Measurements from ENCODE around the gene ENOX1. TPM values are rescaled to one million over a fixed set of nuclear protein-coding genes. Genes with fewer than 3 reads are reported as not detected.

The ENOX1 gene
- polyA plus RNA-seq, 3 donors = 0.04 TPM; not detected in 2

- Mint-ChIP-seq H3K27me3 (ENCODE audit: low read depth in 3 of 3) (peaks cover 2 to 5% (median 2%) of the 10 kb centered on the region in 3 donors), H3K4me3 (peak overlapping the region in 1 of 2 donors; percentile 29), H3K27ac (no peak overlapping the region), H3K9me3 (peaks cover 0 to 1% (median 0%) of the 10 kb centered on the region in 7 donors), H3K4me1 (no peaks in the 10 kb centered on the region), H3K36me3 (no peaks in the 10 kb centered on the region)
- no peaks in the 10 kb centered on the region for H3K36me3 ChIP-seq (replicated peaks in 1 of 2; ENCODE audit: control insufficient read depth in 1 of 2, insufficient read depth in 2 of 2, low read length in 2 of 2)
- WGBS (ENCODE audit: insufficient coverage) = 95% methylated on average over 2 of the region's 3 CpGs
- no peak overlapping the region for H3K4me3 ChIP-seq (replicated peaks in 1 of 3; ENCODE audit: low read depth in 2 of 3, low read length in 3 of 3)
- intact Hi-C loops (cut with micrococcal nuclease) = no loop called here
- no peak for TF ChIP-seq CTCF (IDR thresholded peaks at IDR 0.05)
- H3K79me2 ChIP-seq (ENCODE audit: insufficient read depth, low read length) = no peaks in the 10 kb centered on the region
- no peak overlapping the region for H3K27ac ChIP-seq (ENCODE audit: low read depth in 1 of 2, low read length in 2 of 2)
- H3K9ac ChIP-seq (ENCODE audit: insufficient read depth, low read length, poor library complexity, severe bottlenecking) = no peak overlapping the region
- H3K9me3 ChIP-seq (replicated peaks in 1 of 2; ENCODE audit: control insufficient read depth in 1 of 2, insufficient read depth in 1 of 2, low read length in 2 of 2) = no peaks in the 10 kb centered on the region
- no peak overlapping the region for H2AFZ ChIP-seq (ENCODE audit: insufficient read depth, low read depth, low read length, poor library complexity, severe bottlenecking)
- no peak for DNase-seq
- no peaks in the 10 kb centered on the region for H3K27me3 ChIP-seq (ENCODE audit: control insufficient read depth in 2 of 2, insufficient read depth in 2 of 2, low read length in 2 of 2)
- no peaks in the 10 kb centered on the region for H3K4me1 ChIP-seq (ENCODE audit: control insufficient read depth in 1 of 2, insufficient read depth in 2 of 2, low read length in 2 of 2)
- H4K20me1 ChIP-seq (ENCODE audit: insufficient read depth, low read length) = no peaks in the 10 kb centered on the region
- no peak overlapping the region for H3K4me2 ChIP-seq (replicated peaks; ENCODE audit: extremely low read depth, low read length, poor library complexity, severe bottlenecking)
Measured at GRCh38 chr13:43730642-43731041, 56.1 kb downstream of the ENOX1 start.

GRCh38 chr13:43728421-43728820 lies 58.4 kb downstream of the ENOX1 start:
- H3K27me3 Mint-ChIP-seq (ENCODE audit: low read depth in 3 of 3) = peaks cover 2 to 4% (median 2%) of the 10 kb centered on the region in 3 donors
- Histone ChIP-seq H3K4me3 (replicated peaks in 1 of 3; ENCODE audit: low read depth in 2 of 3, low read length in 3 of 3) (no peak overlapping the region), H3K9ac (ENCODE audit: insufficient read depth, low read length, poor library complexity, severe bottlenecking) (no peak overlapping the region), H3K27me3 (ENCODE audit: control insufficient read depth in 2 of 2, insufficient read depth in 2 of 2, low read length in 2 of 2) (no peaks in the 10 kb centered on the region), H3K4me2 (replicated peaks; ENCODE audit: extremely low read depth, low read length, poor library complexity, severe bottlenecking) (no peak overlapping the region), H3K27ac (ENCODE audit: low read depth in 1 of 2, low read length in 2 of 2) (no peak overlapping the region), H3K36me3 (replicated peaks in 1 of 2; ENCODE audit: control insufficient read depth in 1 of 2, insufficient read depth in 2 of 2, low read length in 2 of 2) (no peaks in the 10 kb centered on the region), H3K9me3 (replicated peaks in 1 of 2; ENCODE audit: control insufficient read depth in 1 of 2, insufficient read depth in 1 of 2, low read length in 2 of 2) (no peaks in the 10 kb centered on the region), H2AFZ (ENCODE audit: insufficient read depth, low read depth, low read length, poor library complexity, severe bottlenecking) (no peak overlapping the region), H3K79me2 (ENCODE audit: insufficient read depth, low read length) (no peaks in the 10 kb centered on the region), H4K20me1 (ENCODE audit: insufficient read depth, low read length) (no peaks in the 10 kb centered on the region), H3K4me1 (ENCODE audit: control insufficient read depth in 1 of 2, insufficient read depth in 2 of 2, low read length in 2 of 2) (no peaks in the 10 kb centered on the region)
- intact Hi-C loops (cut with micrococcal nuclease) = no loop called here
- no peaks in the 10 kb centered on the region for H3K36me3 Mint-ChIP-seq
- no peak for DNase-seq
- no peak overlapping the region for H3K4me3 Mint-ChIP-seq
- peaks cover 0 to 1% (median 0%) of the 10 kb centered on the region in 7 donors for H3K9me3 Mint-ChIP-seq
- H3K27ac Mint-ChIP-seq = no peak overlapping the region
- no peak for TF ChIP-seq CTCF (IDR thresholded peaks at IDR 0.05)
- WGBS (ENCODE audit: insufficient coverage) = no CpG with 5 or more reads among the region's 1 CpG
- H3K4me1 Mint-ChIP-seq = no peaks in the 10 kb centered on the region
